ENCODE measurements around the gene LRRC8E. TPM values are rescaled to one million over a fixed set of nuclear protein-coding genes. Genes with fewer than 3 reads are reported as not detected.

The LRRC8E gene
- 3.8 TPM for polyA plus RNA-seq (2012; ENCODE audit: insufficient read length, low read depth)

DNA sequence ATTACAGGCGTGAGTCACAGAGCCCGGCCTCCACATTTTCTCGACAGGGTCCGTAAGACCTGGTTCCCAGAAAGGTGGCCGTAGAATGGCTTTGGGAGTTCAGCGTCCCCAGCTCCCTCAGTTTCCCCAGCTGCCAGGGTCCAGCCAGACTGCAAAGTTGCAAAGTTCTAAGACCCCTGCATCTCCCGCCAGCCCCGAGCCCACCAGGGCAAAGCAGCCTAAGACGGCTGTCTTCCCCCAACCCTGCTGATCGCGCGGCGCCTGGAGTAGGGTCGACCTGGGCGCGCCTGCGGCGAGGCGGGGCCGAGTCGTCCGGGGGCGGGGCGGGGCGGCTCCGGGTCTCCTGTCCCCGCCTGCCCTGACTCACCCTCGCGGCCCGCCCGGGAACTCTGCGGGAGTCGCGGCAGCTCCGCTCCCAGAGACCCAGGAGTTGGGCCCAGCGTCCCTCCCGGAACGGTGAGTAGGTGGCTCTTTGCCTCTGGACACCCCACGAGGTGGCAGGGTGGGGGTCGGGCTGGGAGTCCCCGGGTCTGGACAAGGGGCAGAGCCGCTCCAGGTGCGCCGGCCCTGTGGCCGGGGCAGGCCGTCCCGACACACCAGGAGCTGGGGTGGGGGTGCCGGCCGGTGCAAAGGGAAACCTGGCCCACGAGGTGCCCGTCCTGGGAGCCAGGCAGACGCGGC, at the start of gene LRRC8E:
Gene LRRC8E (plus strand): TSS at position 366 of the 681 bp plus-strand sequence. CDS start 7,094 bp downstream, outside the sequence.
- TF ChIP-seq FOXP2 (optimal IDR thresholded peaks at IDR 0.05; ENCODE audit: borderline replicate concordance, extremely low read depth, extremely low read length, insufficient read depth) = no peak
- TF ChIP-seq SIN3A (IDR thresholded peaks at IDR 0.05; ENCODE audit: borderline replicate concordance, insufficient read depth, low read length) = no peak
- TF ChIP-seq TAF1 (IDR thresholded peaks at IDR 0.05; ENCODE audit: borderline replicate concordance, insufficient read depth, low read length) = no peak
- no peak for TF ChIP-seq REST (IDR thresholded peaks at IDR 0.05; ENCODE audit: insufficient read depth in 1 of 2, low read depth in 2 of 2, low read length in 2 of 2)
- TF ChIP-seq POLR2AphosphoS5 (IDR thresholded peaks at IDR 0.05; ENCODE audit: low read depth, low read length) = no peak

DNA sequence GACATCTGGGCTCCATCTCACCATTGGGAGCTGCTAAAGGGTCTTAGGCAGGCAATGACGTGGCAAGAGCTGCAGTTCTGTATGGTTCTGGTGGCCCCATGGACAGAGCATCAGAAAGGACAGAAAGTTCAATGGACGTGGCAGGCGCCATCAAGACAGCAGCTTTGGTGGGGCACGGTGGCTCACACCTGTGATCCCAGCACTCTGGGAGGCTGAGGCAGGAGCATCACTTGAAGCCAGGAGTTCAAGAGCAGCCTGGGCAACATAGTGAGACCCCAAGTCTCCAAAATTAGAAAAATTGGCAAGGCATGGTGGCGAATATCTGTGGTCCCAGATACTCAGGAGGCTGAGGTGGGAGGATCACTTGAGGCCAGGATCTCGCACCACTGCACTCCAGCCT, 48.8 kb upstream of the LRRC8E start:
- TF ChIP-seq TAF1 (IDR thresholded peaks at IDR 0.05; ENCODE audit: borderline replicate concordance, insufficient read depth, low read length) = no peak
- no peak for TF ChIP-seq REST (IDR thresholded peaks at IDR 0.05; ENCODE audit: insufficient read depth in 1 of 2, low read depth in 2 of 2, low read length in 2 of 2)
- no peak for TF ChIP-seq FOXP2 (optimal IDR thresholded peaks at IDR 0.05; ENCODE audit: borderline replicate concordance, extremely low read depth, extremely low read length, insufficient read depth)
- TF ChIP-seq POLR2AphosphoS5 (IDR thresholded peaks at IDR 0.05; ENCODE audit: low read depth, low read length) = no peak
- TF ChIP-seq SIN3A (IDR thresholded peaks at IDR 0.05; ENCODE audit: borderline replicate concordance, insufficient read depth, low read length) = no peak

DNA sequence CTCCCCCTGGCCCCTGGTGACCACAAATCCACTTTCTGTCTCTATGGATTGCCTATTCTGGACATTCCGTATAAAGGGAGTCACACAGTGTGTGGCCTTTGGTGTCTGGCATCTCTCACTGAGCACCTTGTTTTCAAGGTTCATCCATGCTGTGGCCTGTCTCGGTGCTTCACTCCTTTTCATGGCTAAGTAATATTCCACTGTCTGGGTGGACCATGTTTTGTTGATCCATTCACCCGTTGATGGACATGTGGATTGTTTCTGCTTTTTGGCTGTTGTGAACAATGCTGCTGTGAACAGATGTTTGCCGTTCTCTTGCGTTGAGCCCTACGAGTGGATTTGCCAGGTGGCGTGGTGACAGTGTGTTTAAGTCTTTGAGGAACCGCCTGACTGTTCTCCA, 47.7 kb upstream of the LRRC8E start:
- TF ChIP-seq SIN3A (IDR thresholded peaks at IDR 0.05; ENCODE audit: borderline replicate concordance, insufficient read depth, low read length) = no peak
- TF ChIP-seq FOXP2 (optimal IDR thresholded peaks at IDR 0.05; ENCODE audit: borderline replicate concordance, extremely low read depth, extremely low read length, insufficient read depth) = no peak
- no peak for TF ChIP-seq POLR2AphosphoS5 (IDR thresholded peaks at IDR 0.05; ENCODE audit: low read depth, low read length)
- TF ChIP-seq REST (IDR thresholded peaks at IDR 0.05; ENCODE audit: insufficient read depth in 1 of 2, low read depth in 2 of 2, low read length in 2 of 2) = no peak
- no peak for TF ChIP-seq TAF1 (IDR thresholded peaks at IDR 0.05; ENCODE audit: borderline replicate concordance, insufficient read depth, low read length)

DNA sequence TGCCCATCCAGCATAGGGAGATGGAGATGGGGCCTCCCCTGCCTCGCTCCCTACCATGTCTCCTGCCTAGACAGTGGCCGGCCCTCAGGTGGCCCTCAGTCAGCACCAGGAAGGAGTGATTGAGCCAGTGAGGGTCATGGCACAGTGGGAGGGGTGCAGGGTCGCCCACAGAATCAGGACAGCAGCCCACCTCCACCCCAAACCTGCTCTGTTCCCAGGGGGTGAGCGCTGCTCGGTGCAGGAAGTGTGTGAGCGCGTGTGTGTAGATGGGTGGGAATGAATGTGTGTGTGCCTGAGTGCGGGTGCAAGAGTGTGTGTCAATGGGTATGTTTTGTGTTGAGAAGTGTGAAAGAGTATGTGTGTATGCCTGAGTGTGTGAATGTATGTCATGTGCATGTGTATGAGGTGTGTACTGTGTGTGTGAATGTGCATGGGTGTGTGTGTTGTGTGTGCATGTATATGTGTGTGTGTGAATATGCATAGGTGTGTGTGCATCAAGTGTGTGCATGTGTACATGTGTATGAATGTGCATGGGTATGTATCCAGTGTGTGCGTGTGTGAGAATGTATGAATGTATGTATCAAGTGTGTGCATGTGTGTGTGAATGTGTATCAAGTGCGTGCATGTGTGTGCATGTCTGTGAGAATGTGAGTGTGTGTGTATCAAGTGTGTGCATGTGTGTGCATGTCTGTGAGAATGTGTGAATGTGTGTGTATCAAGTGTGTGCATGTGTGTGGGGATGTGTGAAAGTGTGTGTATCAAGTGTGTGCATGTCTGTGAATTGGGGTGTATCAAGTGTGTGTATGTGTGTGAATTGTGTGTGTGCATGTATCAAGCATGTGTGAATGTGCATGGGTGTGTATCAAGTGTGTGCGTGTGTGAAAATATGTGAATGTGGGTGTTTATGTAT, 46.3 kb upstream of the LRRC8E start:
- TF ChIP-seq SIN3A (IDR thresholded peaks at IDR 0.05; ENCODE audit: borderline replicate concordance, insufficient read depth, low read length) = no peak
- no peak for TF ChIP-seq POLR2AphosphoS5 (IDR thresholded peaks at IDR 0.05; ENCODE audit: low read depth, low read length)
- TF ChIP-seq REST (IDR thresholded peaks at IDR 0.05; ENCODE audit: insufficient read depth in 1 of 2, low read depth in 2 of 2, low read length in 2 of 2) = no peak
- TF ChIP-seq TAF1 (IDR thresholded peaks at IDR 0.05; ENCODE audit: borderline replicate concordance, insufficient read depth, low read length) = no peak
- TF ChIP-seq FOXP2 (optimal IDR thresholded peaks at IDR 0.05; ENCODE audit: borderline replicate concordance, extremely low read depth, extremely low read length, insufficient read depth) = no peak

All from PFSK-1 (cell line).